GM18505 (cell line): ENCODE measurements around the gene ZMAT5.

Experiments used
- ATAC-seq: cut with Tn5 transposase; IDR thresholded peaks from one replicate; pipeline ENCODE4 v1.9.1; 2021; ENCODE audit not compliant: unreplicated experiment
- POLR2A ChIP-seq: IDR thresholded peaks from 4 replicates; pipeline ENCODE4 v1.6.1; 2011; ENCODE audit warnings: borderline replicate concordance; ENCODE audit not compliant: insufficient read depth, insufficient read length; ENCODE audit errors: extremely low read depth

The ZMAT5 gene

DNA sequence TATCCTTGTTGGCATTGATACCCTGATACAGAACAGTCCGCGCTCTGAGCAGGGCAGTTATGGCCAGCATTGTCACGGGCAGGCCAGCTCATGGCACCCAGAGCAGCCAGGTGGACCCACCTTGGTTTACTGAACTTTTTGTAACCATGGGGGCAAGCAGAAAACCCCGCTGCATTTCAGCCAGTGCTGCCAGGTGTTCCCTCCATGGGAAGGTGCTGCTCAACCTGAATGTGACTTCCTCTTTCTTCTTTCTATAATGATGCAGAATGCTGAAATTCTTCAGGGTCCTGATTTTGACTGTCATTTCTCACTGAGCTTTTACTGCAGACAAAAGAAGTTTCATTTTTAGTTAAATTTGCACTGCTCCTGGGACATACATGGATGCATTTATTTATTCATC lies 82.6 kb downstream of the ZMAT5 start:
- no peak for TF ChIP-seq POLR2A
- no peak for ATAC-seq

DNA sequence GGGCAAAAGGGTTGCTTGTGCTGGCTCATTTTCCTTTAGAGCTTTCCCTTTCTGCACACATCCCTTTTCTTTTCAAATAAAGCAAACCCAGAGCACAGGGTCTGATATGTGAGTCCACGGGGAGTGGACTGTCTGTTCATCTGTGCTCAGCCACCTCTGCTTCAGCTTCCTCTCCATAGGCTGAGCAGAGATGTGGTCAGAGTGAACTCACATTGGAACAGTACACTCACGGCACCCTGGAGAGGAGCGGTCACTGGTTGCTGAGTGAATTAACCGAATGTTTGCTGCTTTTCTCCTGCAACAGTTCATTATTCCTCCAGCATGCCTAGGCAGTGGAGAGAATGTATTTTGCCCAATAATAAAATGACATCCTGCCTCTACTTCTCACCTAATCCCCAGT lies 83.3 kb downstream of the ZMAT5 start:
- TF ChIP-seq POLR2A = no peak
- no peak for ATAC-seq
